Suprapubic skin (tissue), 4 donors: ENCODE data around the gene ZNF677. TPM values are rescaled to one million over a fixed set of nuclear protein-coding genes. Genes with fewer than 3 reads are reported as not detected.
"Not testable (repeated sequence)": the region's sequence is repeated elsewhere in the genome, so short reads cannot be mapped to it uniquely, and the experiment has no call there.

Experiments used
- DNase-seq, 2 donors: peaks; one replicate each; pipeline ENCODE4 v3.0.0-alpha.2; 2019; ENCODE audit warnings: low spot score in 2 of 2
- H3K27ac ChIP-seq: fragments of 200-600 bp; sonication (generic); one replicate; pipeline ENCODE4 v1.5.1; 2019
- H3K27me3 ChIP-seq: fragments of 200-600 bp; sonication (generic); one replicate; pipeline ENCODE4 v1.5.1; 2019
- H3K36me3 ChIP-seq: fragments of 200-600 bp; sonication (generic); one replicate; pipeline ENCODE4 v1.5.1; 2019
- H3K4me1 ChIP-seq: fragments of 200-600 bp; sonication (generic); one replicate; pipeline ENCODE4 v1.5.1; 2019
- H3K4me3 ChIP-seq: fragments of 200-600 bp; sonication (generic); one replicate; pipeline ENCODE4 v1.5.1; 2019; ENCODE audit warnings: mild to moderate bottlenecking
- H3K9me3 ChIP-seq: fragments of 200-600 bp; sonication (generic); one replicate; pipeline ENCODE4 v1.5.1; 2019
- EP300 ChIP-seq: sonication (generic); formaldehyde crosslinking; IDR thresholded peaks from one replicate; pipeline ENCODE4 v1.6.1; 2017; ENCODE audit warnings: antibody characterized with exemption
- POLR2A ChIP-seq, 2 donors: fragments of 450-650 bp; IDR thresholded peaks; one replicate each; pipeline ENCODE4 v1.6.1; 2017; ENCODE audit warnings: antibody characterized with exemption in 2 of 2, mild to moderate bottlenecking in 2 of 2, moderate library complexity in 2 of 2
- POLR2AphosphoS5 ChIP-seq, 3 donors: sonication (generic); formaldehyde crosslinking; IDR thresholded peaks; one replicate each; pipeline ENCODE4 v1.6.1; 2017; ENCODE audit warnings: antibody characterized with exemption in 3 of 3
- WGBS: methylation state at CpG from one replicate; pipeline ENCODE4 v1.1.5; 2018; 5-methylcytosine and 5-hydroxymethylcytosine counted together
- total RNA-seq, 4 donors: library from RNA; depleted of rRNA; stranded (reverse); fragments of >200 nt; gene quantifications; one replicate each; pipeline ENCODE4 v1.1.0, GENCODE V29; 2016
- TF ChIP-seq, protein P1 (sequence below), 2 donors: fragments of 200-600 bp in 1 of 2; fragments of 450-650 bp in 1 of 2; sonication (generic) in 1 of 2; IDR thresholded peaks; one replicate each; pipeline ENCODE4 v1.5.1; 2016 to 2019; ENCODE audit warnings: antibody characterized with exemption in 2 of 2, mild to moderate bottlenecking in 1 of 2, moderate library complexity in 1 of 2

ZNF677 gene
- total RNA-seq, 4 donors from 2014 or later, result 11.1 to 24.3 (median 18.3) TPM

GRCh38 chr19:53275480-53275879, 20.8 kb upstream of the ZNF677 start:
- Histone ChIP-seq H3K27ac (no peak overlapping the region), H3K27me3 (no peaks in the 10 kb centered on the region), H3K4me3 (no peak overlapping the region), H3K4me1 (no peaks in the 10 kb centered on the region), H3K36me3 (no peaks in the 10 kb centered on the region), H3K9me3 (no peaks in the 10 kb centered on the region)
- DNase-seq, result no peak
- TF ChIP-seq POLR2AphosphoS5 (IDR thresholded peaks at IDR 0.05) (no peak), EP300 (no peak), POLR2A (IDR thresholded peaks at IDR 0.05) (no peak)
- TF ChIP-seq, protein P1, sequence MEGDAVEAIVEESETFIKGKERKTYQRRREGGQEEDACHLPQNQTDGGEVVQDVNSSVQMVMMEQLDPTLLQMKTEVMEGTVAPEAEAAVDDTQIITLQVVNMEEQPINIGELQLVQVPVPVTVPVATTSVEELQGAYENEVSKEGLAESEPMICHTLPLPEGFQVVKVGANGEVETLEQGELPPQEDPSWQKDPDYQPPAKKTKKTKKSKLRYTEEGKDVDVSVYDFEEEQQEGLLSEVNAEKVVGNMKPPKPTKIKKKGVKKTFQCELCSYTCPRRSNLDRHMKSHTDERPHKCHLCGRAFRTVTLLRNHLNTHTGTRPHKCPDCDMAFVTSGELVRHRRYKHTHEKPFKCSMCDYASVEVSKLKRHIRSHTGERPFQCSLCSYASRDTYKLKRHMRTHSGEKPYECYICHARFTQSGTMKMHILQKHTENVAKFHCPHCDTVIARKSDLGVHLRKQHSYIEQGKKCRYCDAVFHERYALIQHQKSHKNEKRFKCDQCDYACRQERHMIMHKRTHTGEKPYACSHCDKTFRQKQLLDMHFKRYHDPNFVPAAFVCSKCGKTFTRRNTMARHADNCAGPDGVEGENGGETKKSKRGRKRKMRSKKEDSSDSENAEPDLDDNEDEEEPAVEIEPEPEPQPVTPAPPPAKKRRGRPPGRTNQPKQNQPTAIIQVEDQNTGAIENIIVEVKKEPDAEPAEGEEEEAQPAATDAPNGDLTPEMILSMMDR (IDR thresholded peaks at IDR 0.05), result no peak
- 94% methylated on average over 2 of the region's 2 CpGs for WGBS

GRCh38 chr19:53272044-53272443, 17.4 kb upstream of the ZNF677 start:
- H3K27ac ChIP-seq, result no peak overlapping the region
- H3K27me3 ChIP-seq, result no peaks in the 10 kb centered on the region
- H3K4me1 ChIP-seq, result no peaks in the 10 kb centered on the region
- H3K4me3 ChIP-seq, result no peak overlapping the region
- WGBS, result 90% methylated on average over 9 of the region's 9 CpGs
- TF ChIP-seq, protein P1 (IDR thresholded peaks at IDR 0.05), result no peak
- TF ChIP-seq POLR2A (IDR thresholded peaks at IDR 0.05), result no peak
- TF ChIP-seq POLR2AphosphoS5 (IDR thresholded peaks at IDR 0.05), result no peak
- no peak for TF ChIP-seq EP300
- H3K36me3 ChIP-seq, result no peaks in the 10 kb centered on the region
- DNase-seq, result no peak
- H3K9me3 ChIP-seq, result no peaks in the 10 kb centered on the region

DNA sequence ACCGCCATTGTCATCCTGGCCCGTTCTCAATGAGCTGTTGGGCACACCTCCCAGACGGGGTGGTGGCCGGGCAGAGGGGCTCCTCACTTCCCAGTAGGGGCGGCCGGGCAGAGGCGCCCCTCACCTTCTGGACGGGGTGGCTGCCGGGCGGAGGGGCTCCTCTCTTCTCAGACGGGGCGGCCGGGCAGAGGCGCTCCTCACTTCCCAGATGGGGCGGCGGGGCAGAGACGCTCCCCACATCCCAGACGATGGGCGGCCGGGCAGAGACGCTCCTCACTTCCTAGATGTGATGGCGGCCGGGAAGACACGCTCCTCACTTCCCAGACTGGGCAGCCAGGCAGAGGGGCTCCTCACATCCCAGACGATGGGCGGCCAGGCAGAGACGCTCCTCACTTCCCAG, 15.2 kb upstream of the ZNF677 start:
- not testable (repeated sequence) for DNase-seq, H3K9me3 ChIP-seq, H3K36me3 ChIP-seq, H3K4me1 ChIP-seq, H3K27ac ChIP-seq, H3K27me3 ChIP-seq, H3K4me3 ChIP-seq
- 85% methylated on average over 10 of the region's 27 CpGs for WGBS

DNA sequence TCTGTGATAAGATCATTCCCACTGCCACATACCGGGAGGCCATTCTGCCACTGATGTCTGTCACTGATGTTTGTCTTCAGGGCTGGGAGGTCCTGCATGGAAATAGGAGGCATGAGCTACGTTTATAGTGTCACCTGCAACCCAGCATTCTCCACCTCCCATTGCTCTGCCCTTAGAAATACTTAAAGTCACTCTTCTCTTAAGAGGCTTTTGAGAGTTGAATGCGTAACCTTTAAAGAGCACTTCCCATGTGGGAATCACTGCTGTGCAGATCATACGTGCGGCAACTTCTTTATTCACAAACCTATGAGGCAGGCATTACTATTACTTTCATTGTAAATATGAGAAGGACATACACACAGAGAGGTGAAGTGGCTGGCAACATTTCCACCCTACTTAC, 12.9 kb upstream of the ZNF677 start, which contains the start of gene VN1R4:
TSS of gene VN1R4 (minus strand) at position 101 of the 400 bp plus-strand sequence. CDS start at position 43, 58 bp downstream.
- H3K27me3 ChIP-seq, H3K4me3 ChIP-seq, H3K36me3 ChIP-seq, H3K27ac ChIP-seq, H3K9me3 ChIP-seq, H3K4me1 ChIP-seq, DNase-seq: not testable (repeated sequence)
- WGBS, result 93% methylated on average over 4 of the region's 5 CpGs

DNA sequence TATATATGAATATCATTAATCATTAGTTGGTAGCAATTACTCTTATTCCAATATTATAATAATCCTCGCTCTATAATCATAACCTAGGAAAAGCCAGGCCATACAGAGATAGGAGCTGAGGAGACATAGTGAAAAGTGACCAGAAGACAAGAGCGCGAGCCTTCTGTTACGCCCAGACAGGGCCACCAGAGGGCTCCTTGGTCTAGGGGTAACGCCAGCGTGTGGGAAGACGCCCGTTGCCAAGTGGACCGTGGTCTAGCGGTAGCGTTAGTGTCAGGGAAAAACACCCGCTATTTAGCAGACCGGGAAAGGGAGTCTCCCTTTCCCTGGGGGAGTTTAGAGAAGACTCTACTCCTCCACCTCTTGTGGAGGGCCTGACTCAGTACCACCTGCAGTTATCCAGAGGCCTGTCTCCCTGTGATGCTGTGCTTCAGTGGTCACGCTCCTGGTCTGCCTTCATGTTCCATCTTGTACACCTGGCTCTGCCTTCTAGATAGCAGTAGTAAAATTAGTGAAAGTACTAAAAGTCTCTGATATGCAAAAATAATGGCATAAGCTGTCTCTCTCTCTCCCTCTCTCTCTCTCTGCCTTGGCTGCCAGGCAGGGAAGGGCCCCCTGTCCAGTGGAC, 3.2 kb upstream of the ZNF677 start, which contains the start of gene VN1R2:
TSS of gene VN1R2 (plus strand) at position 578 of the 628 bp plus-strand sequence. CDS start 84 bp downstream, outside the sequence.
- H3K36me3 ChIP-seq, DNase-seq, H3K4me3 ChIP-seq, H3K27me3 ChIP-seq, H3K27ac ChIP-seq, H3K9me3 ChIP-seq: not testable (repeated sequence)
- H3K4me1 ChIP-seq, result peaks cover 14% of the 10 kb centered on the region
- 70% methylated on average over 14 of the region's 14 CpGs for WGBS

GRCh38 chr19:53246498-53246897, 8.2 kb downstream of the ZNF677 start:
- H3K36me3 ChIP-seq, result peaks cover 86% of the 10 kb centered on the region
- TF ChIP-seq, protein P1 (IDR thresholded peaks at IDR 0.05), result no peak
- TF ChIP-seq POLR2AphosphoS5 (IDR thresholded peaks at IDR 0.05) (no peak), EP300 (no peak), POLR2A (IDR thresholded peaks at IDR 0.05) (no peak)
- H3K4me3 ChIP-seq, result no peak overlapping the region
- 100% methylated on average over 1 of the region's 1 CpG for WGBS
- DNase-seq, result no peak
- H3K27ac ChIP-seq, result no peak overlapping the region
- no peaks in the 10 kb centered on the region for H3K4me1 ChIP-seq
- H3K27me3 ChIP-seq, result no peaks in the 10 kb centered on the region
- H3K9me3 ChIP-seq, result peaks cover 40% of the 10 kb centered on the region
